ENCODE results near the gene WNT3.

The WNT3 gene

DNA sequence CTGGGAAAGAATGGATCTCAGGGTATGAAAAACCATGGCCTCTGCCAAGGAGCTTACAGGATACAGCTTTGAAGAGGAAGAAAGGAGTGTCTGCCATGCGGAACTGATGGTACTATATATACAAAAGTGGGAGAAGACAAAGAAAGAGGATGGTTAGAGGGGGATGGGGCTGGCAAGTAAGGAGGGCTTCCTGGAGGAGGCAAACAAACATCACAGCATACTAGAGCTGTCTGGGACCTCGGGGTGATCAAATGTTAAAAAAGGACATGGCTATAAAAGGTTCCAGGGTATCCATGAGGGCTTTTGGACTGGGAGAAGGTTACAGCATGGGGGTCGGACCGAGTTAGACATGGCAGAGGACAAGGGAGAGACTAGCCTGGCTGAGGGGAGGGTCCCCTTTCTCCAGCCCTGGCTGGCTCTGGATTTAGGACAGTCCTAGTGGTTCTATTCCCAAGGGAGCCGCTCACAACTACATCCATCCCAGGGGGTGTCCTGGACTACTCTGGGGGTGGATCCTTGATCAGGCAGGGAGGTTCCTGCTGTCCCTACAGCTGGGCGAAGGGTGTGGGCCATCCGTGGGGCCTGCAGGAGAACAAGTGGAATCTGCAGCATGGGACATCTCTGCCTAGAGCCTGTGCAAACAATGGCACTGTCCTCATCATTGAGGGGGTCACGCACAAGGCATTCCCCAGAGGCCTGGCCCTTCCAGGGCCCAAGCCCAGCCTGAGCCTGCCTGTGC lies 45.1 kb upstream of the WNT3 start:
- Histone ChIP-seq H3K27me3 (ENCODE audit: control insufficient read depth in 1 of 2, insufficient read depth in 1 of 2, low read length in 2 of 2) (peaks cover 25 to 57% of the 10 kb centered on the region in 2 experiments), H3K79me1 (replicated peaks; ENCODE audit: low read length, poor library complexity, severe bottlenecking) (no peaks in the 10 kb centered on the region), H3K4me3 (ENCODE audit: insufficient read depth in 1 of 2, low read depth in 1 of 2, low read length in 2 of 2) (no peak overlapping the region), H3K18ac (ENCODE audit: low read depth in 1 of 2, low read length in 2 of 2) (no peak overlapping the region), H4K91ac (ENCODE audit: low read length) (no peak overlapping the region), H3K27ac (ENCODE audit: low read length, poor library complexity, severe bottlenecking) (no peak overlapping the region), H2BK5ac (ENCODE audit: low read depth, low read length, poor library complexity, severe bottlenecking) (no peak overlapping the region), H2BK15ac (ENCODE audit: low read depth, poor library complexity, severe bottlenecking) (no peak overlapping the region), H2BK12ac (ENCODE audit: low read length in 2 of 2) (no peak overlapping the region), H2BK120ac (ENCODE audit: low read depth, low read length) (no peak overlapping the region), H3K14ac (ENCODE audit: low read length in 2 of 2) (no peak overlapping the region), H2AK5ac (ENCODE audit: low read length, severe bottlenecking) (no peak overlapping the region), H3K9me3 (ENCODE audit: control insufficient read depth, low read length) (no peaks in the 10 kb centered on the region), H3K4me2 (ENCODE audit: low read length, poor library complexity, severe bottlenecking) (no peak overlapping the region), H3K9ac (ENCODE audit: low read length) (no peak overlapping the region), H3K36me3 (ENCODE audit: control insufficient read depth in 1 of 2, insufficient read depth in 2 of 2, low read depth in 1 of 2, low read length in 2 of 2) (no peaks in the 10 kb centered on the region), H3K4ac (ENCODE audit: low read depth in 1 of 2, low read length in 2 of 2) (no peak overlapping the region), H4K8ac (ENCODE audit: low read length) (no peak overlapping the region), H3K23ac (ENCODE audit: low read length in 2 of 2) (no peak overlapping the region), H2AFZ (ENCODE audit: low read depth, low read length) (no peak overlapping the region), H3K4me1 (ENCODE audit: control insufficient read depth, insufficient read depth, low read depth, low read length) (peaks cover 7% of the 10 kb centered on the region)
- no peak for DNase-seq
- 85% methylated on average over 8 of the region's 8 CpGs for WGBS

- no peak overlapping the region for H2BK12ac ChIP-seq (ENCODE audit: low read length in 2 of 2)
- no peaks in the 10 kb centered on the region for H3K79me1 ChIP-seq (replicated peaks; ENCODE audit: low read length, poor library complexity, severe bottlenecking)
- no peak overlapping the region for H3K27ac ChIP-seq (ENCODE audit: low read length, poor library complexity, severe bottlenecking)
- H2BK120ac ChIP-seq (ENCODE audit: low read depth, low read length): no peak overlapping the region
- H2AK5ac ChIP-seq (ENCODE audit: low read length, severe bottlenecking): no peak overlapping the region
- no peaks in the 10 kb centered on the region for H3K36me3 ChIP-seq (ENCODE audit: control insufficient read depth in 1 of 2, insufficient read depth in 2 of 2, low read depth in 1 of 2, low read length in 2 of 2)
- no peak overlapping the region for H3K4me3 ChIP-seq (ENCODE audit: insufficient read depth in 1 of 2, low read depth in 1 of 2, low read length in 2 of 2)
- no peak overlapping the region for H2BK5ac ChIP-seq (ENCODE audit: low read depth, low read length, poor library complexity, severe bottlenecking)
- no peak overlapping the region for H3K14ac ChIP-seq (ENCODE audit: low read length in 2 of 2)
- no peak overlapping the region for H3K4me2 ChIP-seq (ENCODE audit: low read length, poor library complexity, severe bottlenecking)
- no peak overlapping the region for H4K91ac ChIP-seq (ENCODE audit: low read length)
- H3K9ac ChIP-seq (ENCODE audit: low read length): no peak overlapping the region
- no peak overlapping the region for H3K4ac ChIP-seq (ENCODE audit: low read depth in 1 of 2, low read length in 2 of 2)
- H2AFZ ChIP-seq (ENCODE audit: low read depth, low read length): no peak overlapping the region
- H3K23ac ChIP-seq (ENCODE audit: low read length in 2 of 2): no peak overlapping the region
- peaks cover 25 to 57% of the 10 kb centered on the region in 2 experiments for H3K27me3 ChIP-seq (ENCODE audit: control insufficient read depth in 1 of 2, insufficient read depth in 1 of 2, low read length in 2 of 2)
- no peak overlapping the region for H2BK15ac ChIP-seq (ENCODE audit: low read depth, poor library complexity, severe bottlenecking)
- no peak overlapping the region for H3K18ac ChIP-seq (ENCODE audit: low read depth in 1 of 2, low read length in 2 of 2)
- H4K8ac ChIP-seq (ENCODE audit: low read length): no peak overlapping the region
- no peaks in the 10 kb centered on the region for H3K9me3 ChIP-seq (ENCODE audit: control insufficient read depth, low read length)
- peaks cover 7% of the 10 kb centered on the region for H3K4me1 ChIP-seq (ENCODE audit: control insufficient read depth, insufficient read depth, low read depth, low read length)
- WGBS: 48% methylated on average over 12 of the region's 13 CpGs
- DNase-seq: no peak
Observed at GRCh38 chr17:46862949-46863348, 44.5 kb upstream of the WNT3 start.

DNA sequence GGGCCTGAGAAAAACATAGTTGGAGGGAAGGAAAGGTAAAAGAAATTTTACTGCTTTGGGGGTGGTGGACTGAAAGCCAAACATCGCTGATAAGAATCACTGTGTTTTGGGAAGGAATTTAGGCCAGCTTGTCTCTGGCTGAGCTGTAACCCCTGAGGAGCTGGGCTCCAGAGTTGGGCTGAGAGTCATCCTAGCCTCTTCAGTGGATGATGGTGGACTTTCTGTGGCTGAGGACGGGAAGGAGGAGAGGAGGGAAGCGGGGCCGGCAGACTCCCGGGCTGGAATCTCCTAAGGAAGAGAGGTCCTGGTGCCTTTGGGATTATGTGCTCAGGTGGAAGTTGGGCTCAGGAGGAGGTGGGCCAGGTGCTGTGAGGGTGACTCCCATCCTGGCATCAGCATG lies 41.5 kb upstream of the WNT3 start:
- Histone ChIP-seq H4K8ac (ENCODE audit: low read length) (no peak overlapping the region), H3K79me1 (replicated peaks; ENCODE audit: low read length, poor library complexity, severe bottlenecking) (no peaks in the 10 kb centered on the region)
- no peak for DNase-seq

DNA sequence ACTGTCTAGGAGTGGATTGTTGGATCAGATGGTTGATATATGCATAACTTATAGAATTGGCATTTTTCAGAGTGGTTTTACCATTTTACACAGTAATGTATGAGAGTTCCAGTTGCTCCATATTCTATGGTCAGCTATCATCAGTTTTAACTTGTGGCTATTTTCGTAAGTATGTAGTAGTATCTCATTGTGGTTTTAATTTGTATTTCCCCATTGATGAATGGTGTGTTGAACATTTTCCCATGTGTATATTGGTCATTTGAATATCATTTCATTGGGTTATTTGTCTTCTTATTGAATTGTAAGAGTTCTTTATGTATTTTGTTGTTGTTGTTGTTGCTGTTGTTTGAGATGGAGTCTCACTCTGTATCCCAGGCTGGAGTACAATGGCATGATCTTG lies 39.1 kb upstream of the WNT3 start:
- no peak overlapping the region for H2AFZ ChIP-seq (ENCODE audit: low read depth, low read length)
- H2AK5ac ChIP-seq (ENCODE audit: low read length, severe bottlenecking): no peak overlapping the region
- H3K27ac ChIP-seq (ENCODE audit: low read length, poor library complexity, severe bottlenecking): no peak overlapping the region
- no peaks in the 10 kb centered on the region for H3K9me3 ChIP-seq (ENCODE audit: control insufficient read depth, low read length)
- no peaks in the 10 kb centered on the region for H3K79me1 ChIP-seq (replicated peaks; ENCODE audit: low read length, poor library complexity, severe bottlenecking)
- no peak overlapping the region for H4K91ac ChIP-seq (ENCODE audit: low read length)
- no peak overlapping the region for H3K23ac ChIP-seq (ENCODE audit: low read length in 2 of 2)
- no peak overlapping the region for H3K4me3 ChIP-seq (ENCODE audit: insufficient read depth in 1 of 2, low read depth in 1 of 2, low read length in 2 of 2)
- H3K9ac ChIP-seq (ENCODE audit: low read length): no peak overlapping the region
- H3K18ac ChIP-seq (ENCODE audit: low read depth in 1 of 2, low read length in 2 of 2): no peak overlapping the region
- peaks cover 16 to 33% of the 10 kb centered on the region in 2 experiments for H3K27me3 ChIP-seq (ENCODE audit: control insufficient read depth in 1 of 2, insufficient read depth in 1 of 2, low read length in 2 of 2)
- H2BK15ac ChIP-seq (ENCODE audit: low read depth, poor library complexity, severe bottlenecking): no peak overlapping the region
- no peak overlapping the region for H2BK5ac ChIP-seq (ENCODE audit: low read depth, low read length, poor library complexity, severe bottlenecking)
- no peaks in the 10 kb centered on the region for H3K4me1 ChIP-seq (ENCODE audit: control insufficient read depth, insufficient read depth, low read depth, low read length)
- no peak overlapping the region for H3K14ac ChIP-seq (ENCODE audit: low read length in 2 of 2)
- no peak overlapping the region for H4K8ac ChIP-seq (ENCODE audit: low read length)
- H3K4me2 ChIP-seq (ENCODE audit: low read length, poor library complexity, severe bottlenecking): no peak overlapping the region
- no peak overlapping the region for H2BK12ac ChIP-seq (ENCODE audit: low read length in 2 of 2)
- H3K4ac ChIP-seq (ENCODE audit: low read depth in 1 of 2, low read length in 2 of 2): no peak overlapping the region
- no peak for DNase-seq
- no peak overlapping the region for H2BK120ac ChIP-seq (ENCODE audit: low read depth, low read length)
- 93% methylated on average over 1 of the region's 1 CpG for WGBS
- H3K36me3 ChIP-seq (ENCODE audit: control insufficient read depth in 1 of 2, insufficient read depth in 2 of 2, low read depth in 1 of 2, low read length in 2 of 2): no peaks in the 10 kb centered on the region

More for the DNA sequence above, 41.5 kb upstream of the WNT3 start:
- Histone ChIP-seq H3K18ac (ENCODE audit: low read depth in 1 of 2, low read length in 2 of 2) (no peak overlapping the region), H3K4me2 (ENCODE audit: low read length, poor library complexity, severe bottlenecking) (no peak overlapping the region), H2BK120ac (ENCODE audit: low read depth, low read length) (no peak overlapping the region), H4K91ac (ENCODE audit: low read length) (no peak overlapping the region), H3K14ac (ENCODE audit: low read length in 2 of 2) (no peak overlapping the region), H3K27me3 (ENCODE audit: control insufficient read depth in 1 of 2, insufficient read depth in 1 of 2, low read length in 2 of 2) (peaks cover 0 to 42% of the 10 kb centered on the region in 2 experiments), H3K4me1 (ENCODE audit: control insufficient read depth, insufficient read depth, low read depth, low read length) (peaks cover 2% of the 10 kb centered on the region), H3K9ac (ENCODE audit: low read length) (no peak overlapping the region), H2BK15ac (ENCODE audit: low read depth, poor library complexity, severe bottlenecking) (no peak overlapping the region), H3K27ac (ENCODE audit: low read length, poor library complexity, severe bottlenecking) (no peak overlapping the region), H2BK12ac (ENCODE audit: low read length in 2 of 2) (no peak overlapping the region), H2AK5ac (ENCODE audit: low read length, severe bottlenecking) (no peak overlapping the region), H3K36me3 (ENCODE audit: control insufficient read depth in 1 of 2, insufficient read depth in 2 of 2, low read depth in 1 of 2, low read length in 2 of 2) (no peaks in the 10 kb centered on the region), H3K4ac (ENCODE audit: low read depth in 1 of 2, low read length in 2 of 2) (no peak overlapping the region), H3K9me3 (ENCODE audit: control insufficient read depth, low read length) (no peaks in the 10 kb centered on the region), H3K4me3 (ENCODE audit: insufficient read depth in 1 of 2, low read depth in 1 of 2, low read length in 2 of 2) (no peak overlapping the region), H3K23ac (ENCODE audit: low read length in 2 of 2) (no peak overlapping the region), H2AFZ (ENCODE audit: low read depth, low read length) (no peak overlapping the region), H2BK5ac (ENCODE audit: low read depth, low read length, poor library complexity, severe bottlenecking) (no peak overlapping the region)
- 71% methylated on average over 5 of the region's 5 CpGs for WGBS
